ENCODE data around the gene SH2D4B.

The SH2D4B gene

DNA sequence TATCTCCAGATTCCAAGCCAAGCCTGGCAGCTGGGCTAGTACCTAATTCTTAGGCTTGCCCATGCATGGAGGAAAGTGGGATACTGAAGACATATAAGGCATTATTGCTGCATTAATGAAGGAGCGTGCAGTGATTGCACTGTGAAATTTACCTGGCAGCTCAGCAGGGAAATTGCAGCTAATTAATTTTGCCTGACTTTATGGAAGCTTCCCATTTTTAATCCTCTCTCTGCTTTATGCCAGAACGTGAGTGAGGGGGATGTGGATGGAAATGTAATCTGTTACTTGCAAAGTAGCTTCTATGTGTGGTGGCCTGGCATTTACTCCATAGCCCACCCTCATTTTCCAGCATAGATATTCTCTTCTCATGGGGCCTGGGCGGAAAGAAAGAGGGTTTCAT is 134.9 kb downstream of the SH2D4B start:
- H3K27me3 ChIP-seq = no peaks in the 10 kb centered on the region
- H3K36me3 ChIP-seq = no peaks in the 10 kb centered on the region
- H3K9me3 ChIP-seq = no peaks in the 10 kb centered on the region
- TF ChIP-seq, protein P1, sequence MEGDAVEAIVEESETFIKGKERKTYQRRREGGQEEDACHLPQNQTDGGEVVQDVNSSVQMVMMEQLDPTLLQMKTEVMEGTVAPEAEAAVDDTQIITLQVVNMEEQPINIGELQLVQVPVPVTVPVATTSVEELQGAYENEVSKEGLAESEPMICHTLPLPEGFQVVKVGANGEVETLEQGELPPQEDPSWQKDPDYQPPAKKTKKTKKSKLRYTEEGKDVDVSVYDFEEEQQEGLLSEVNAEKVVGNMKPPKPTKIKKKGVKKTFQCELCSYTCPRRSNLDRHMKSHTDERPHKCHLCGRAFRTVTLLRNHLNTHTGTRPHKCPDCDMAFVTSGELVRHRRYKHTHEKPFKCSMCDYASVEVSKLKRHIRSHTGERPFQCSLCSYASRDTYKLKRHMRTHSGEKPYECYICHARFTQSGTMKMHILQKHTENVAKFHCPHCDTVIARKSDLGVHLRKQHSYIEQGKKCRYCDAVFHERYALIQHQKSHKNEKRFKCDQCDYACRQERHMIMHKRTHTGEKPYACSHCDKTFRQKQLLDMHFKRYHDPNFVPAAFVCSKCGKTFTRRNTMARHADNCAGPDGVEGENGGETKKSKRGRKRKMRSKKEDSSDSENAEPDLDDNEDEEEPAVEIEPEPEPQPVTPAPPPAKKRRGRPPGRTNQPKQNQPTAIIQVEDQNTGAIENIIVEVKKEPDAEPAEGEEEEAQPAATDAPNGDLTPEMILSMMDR (IDR thresholded peaks at IDR 0.05; ENCODE audit: low read depth, low read length) = no peak
- no peak for DNase-seq
- no peak overlapping the region for H3K4me3 ChIP-seq (ENCODE audit: low read depth, low read length)
- no peaks in the 10 kb centered on the region for H3K4me1 ChIP-seq

DNA sequence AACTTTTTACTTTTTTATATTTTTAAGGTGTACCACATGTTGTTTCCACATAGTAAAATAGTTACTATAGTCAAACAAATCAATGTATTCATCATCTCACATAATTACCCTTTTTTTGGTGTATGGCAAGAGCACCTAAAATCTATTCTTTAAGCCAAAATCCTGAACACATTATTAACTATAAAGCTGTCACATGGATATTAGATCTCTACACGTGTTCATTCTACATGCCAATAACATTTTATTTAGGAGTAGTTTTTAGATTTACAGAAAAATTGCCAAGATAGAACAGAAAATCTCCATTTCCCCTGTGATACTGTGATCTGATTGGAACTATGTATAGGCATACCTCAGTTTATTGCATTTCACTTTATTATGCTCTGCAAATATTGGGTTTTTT is 137.1 kb downstream of the SH2D4B start:
- Histone ChIP-seq H3K9me3 (no peaks in the 10 kb centered on the region), H3K4me3 (ENCODE audit: low read depth, low read length) (no peak overlapping the region), H3K36me3 (no peaks in the 10 kb centered on the region), H3K27me3 (no peaks in the 10 kb centered on the region), H3K4me1 (no peaks in the 10 kb centered on the region)
- TF ChIP-seq, protein P1 (IDR thresholded peaks at IDR 0.05; ENCODE audit: low read depth, low read length) = no peak
- DNase-seq = no peak

DNA sequence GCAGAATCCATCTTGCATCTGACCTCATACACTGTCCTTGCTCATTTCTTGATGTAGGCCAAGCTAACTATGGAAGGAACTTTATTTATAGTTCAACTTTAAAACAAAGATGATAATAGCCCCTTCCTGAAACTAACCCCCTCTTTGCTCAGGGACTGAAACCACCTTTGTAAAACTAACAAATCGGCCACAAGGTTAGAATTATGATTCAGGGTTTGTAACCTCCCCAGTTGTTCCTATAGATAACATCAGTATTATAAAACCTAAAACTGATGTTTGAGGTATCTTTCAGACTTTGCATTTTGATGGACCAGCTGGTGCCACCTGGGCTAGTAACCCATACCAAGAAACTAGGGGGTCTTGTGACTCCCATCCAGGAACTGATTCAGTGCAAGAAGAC is 143.4 kb downstream of the SH2D4B start:
- Histone ChIP-seq H3K36me3 (no peaks in the 10 kb centered on the region), H3K4me1 (no peaks in the 10 kb centered on the region), H3K4me3 (ENCODE audit: low read depth, low read length) (no peak overlapping the region), H3K27me3 (no peaks in the 10 kb centered on the region), H3K9me3 (no peaks in the 10 kb centered on the region)
- TF ChIP-seq, protein P1 (IDR thresholded peaks at IDR 0.05; ENCODE audit: low read depth, low read length) = no peak
- DNase-seq = no peak

DNA sequence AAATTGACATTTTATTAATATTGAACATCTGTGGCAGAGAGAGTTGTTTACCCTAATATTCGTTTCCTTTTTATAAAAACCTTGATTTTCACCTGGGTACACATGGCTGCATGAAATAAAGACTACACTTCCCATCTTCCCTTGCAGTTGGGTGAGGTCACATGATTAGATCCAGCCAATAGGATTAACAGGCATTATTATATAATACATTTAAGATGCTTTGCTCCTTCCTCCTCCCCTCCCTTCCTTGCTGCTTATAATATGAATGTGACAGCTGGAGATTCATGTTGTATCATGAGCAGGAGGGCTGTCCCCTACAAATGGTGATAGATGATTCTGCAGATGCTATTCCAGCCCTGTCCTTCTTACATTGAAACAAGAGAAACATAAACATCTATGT is 146.6 kb downstream of the SH2D4B start:
- H3K36me3 ChIP-seq = no peaks in the 10 kb centered on the region
- H3K9me3 ChIP-seq = no peaks in the 10 kb centered on the region
- H3K4me1 ChIP-seq = no peaks in the 10 kb centered on the region
- DNase-seq = no peak
- H3K4me3 ChIP-seq (ENCODE audit: low read depth, low read length) = no peak overlapping the region
- TF ChIP-seq, protein P1 (IDR thresholded peaks at IDR 0.05; ENCODE audit: low read depth, low read length) = no peak
- H3K27me3 ChIP-seq = no peaks in the 10 kb centered on the region

DNA sequence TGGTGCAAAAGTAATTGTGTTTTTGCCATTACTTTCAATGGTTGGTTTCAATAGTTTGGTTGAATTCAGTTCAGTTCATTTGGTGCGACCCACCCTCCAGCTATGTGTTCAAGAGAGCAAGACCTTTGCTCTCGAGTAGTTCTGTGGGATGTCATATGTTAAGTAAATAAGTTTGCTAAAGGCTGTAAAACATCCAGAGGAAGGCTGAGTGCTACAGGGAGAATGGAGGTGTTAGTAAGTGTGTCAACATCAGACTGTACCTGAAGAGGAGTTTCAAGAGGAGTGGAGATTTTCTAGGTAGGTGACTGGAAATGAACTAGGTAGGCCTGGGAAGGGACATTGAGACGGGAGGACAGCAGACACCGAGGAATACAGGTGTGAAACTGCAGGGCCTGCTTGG is 147.7 kb downstream of the SH2D4B start:
- H3K4me1 ChIP-seq = no peaks in the 10 kb centered on the region
- no peak for DNase-seq
- no peaks in the 10 kb centered on the region for H3K36me3 ChIP-seq
- no peaks in the 10 kb centered on the region for H3K9me3 ChIP-seq
- no peak overlapping the region for H3K4me3 ChIP-seq (ENCODE audit: low read depth, low read length)
- TF ChIP-seq, protein P1 (IDR thresholded peaks at IDR 0.05; ENCODE audit: low read depth, low read length) = no peak
- no peaks in the 10 kb centered on the region for H3K27me3 ChIP-seq

DNA sequence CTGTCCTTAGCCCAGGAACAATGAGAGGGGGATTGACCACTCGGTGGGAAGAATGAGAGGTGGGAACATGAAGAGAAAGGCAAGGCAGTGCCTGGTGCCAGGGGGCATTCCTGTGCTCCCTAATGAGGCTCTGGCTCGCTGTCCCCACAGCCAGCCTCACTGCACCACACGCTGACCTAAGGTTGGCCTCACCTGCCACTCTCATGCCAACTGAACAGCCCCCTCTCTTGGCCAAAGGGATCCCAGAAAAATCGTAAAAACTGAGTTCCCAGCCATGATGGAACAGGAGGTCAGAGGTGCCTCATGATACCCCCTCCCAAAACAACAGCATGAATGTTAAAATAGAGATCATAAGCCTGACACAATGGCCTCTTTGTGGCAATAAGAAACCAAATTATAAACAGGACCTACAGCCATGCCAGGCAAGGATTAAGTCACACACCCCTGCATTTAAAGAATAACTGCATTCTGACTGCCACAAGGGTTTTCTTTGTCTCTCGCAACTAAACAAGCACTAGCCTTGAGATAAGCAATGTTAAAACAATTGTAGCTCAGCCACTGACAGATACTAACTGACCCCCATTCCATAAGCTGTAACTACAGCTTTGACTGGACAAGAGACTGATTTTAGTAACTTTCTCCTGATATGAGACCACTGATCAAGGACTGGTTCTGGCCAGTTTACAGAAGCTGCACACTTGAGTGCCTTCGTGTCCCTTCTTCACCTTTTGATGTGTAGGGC is 149.2 kb downstream of the SH2D4B start:
- Histone ChIP-seq H3K4me3 (ENCODE audit: low read depth, low read length) (no peak overlapping the region), H3K4me1 (no peaks in the 10 kb centered on the region), H3K27me3 (no peaks in the 10 kb centered on the region), H3K36me3 (no peaks in the 10 kb centered on the region), H3K9me3 (no peaks in the 10 kb centered on the region)
- DNase-seq = no peak
- TF ChIP-seq, protein P1 (IDR thresholded peaks at IDR 0.05; ENCODE audit: low read depth, low read length) = no peak

Measured in BE2C (cell line).